GM23248 (cell line): ENCODE results near the gene MTFMT.

Experiments used
- EZH2 ChIP-seq: fragments of 200-600 bp; sonication (generic); IDR thresholded peaks from 2 replicates; pipeline ENCODE4 v1.6.1; 2018; ENCODE audit warnings: antibody characterized with exemption, mild to moderate bottlenecking; ENCODE audit not compliant: insufficient read depth, poor library complexity, severe bottlenecking
- EZH2phosphoT487 ChIP-seq: fragments of 200-600 bp; sonication (generic); IDR thresholded peaks from 2 replicates; pipeline ENCODE4 v1.6.1; 2018; ENCODE audit warnings: antibody characterized with exemption, moderate library complexity, mild to moderate bottlenecking, low read depth; ENCODE audit not compliant: insufficient read depth

DNA sequence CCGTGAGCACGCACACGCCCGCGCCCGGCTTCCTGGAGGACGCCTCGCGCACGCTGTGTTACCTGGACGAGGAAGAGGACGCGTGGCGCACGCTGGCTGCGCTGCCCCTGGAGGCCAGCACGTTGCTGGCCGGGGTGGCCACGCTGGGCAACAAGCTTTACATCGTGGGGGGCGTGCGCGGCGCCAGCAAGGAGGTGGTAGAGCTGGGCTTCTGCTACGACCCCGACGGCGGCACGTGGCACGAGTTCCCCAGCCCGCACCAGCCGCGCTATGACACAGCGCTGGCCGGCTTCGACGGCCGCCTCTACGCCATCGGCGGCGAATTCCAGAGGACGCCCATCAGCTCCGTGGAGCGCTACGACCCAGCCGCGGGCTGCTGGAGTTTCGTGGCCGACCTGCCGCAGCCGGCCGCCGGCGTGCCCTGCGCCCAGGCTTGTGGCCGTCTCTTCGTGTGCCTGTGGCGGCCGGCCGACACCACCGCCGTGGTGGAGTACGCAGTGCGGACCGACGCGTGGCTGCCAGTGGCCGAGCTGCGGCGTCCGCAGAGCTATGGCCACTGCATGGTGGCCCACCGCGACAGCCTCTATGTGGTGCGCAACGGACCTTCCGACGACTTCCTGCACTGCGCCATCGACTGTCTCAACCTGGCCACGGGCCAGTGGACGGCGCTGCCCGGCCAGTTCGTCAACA is 48.0 kb upstream of the MTFMT start:
- TF ChIP-seq EZH2phosphoT487 = no peak
- no peak for TF ChIP-seq EZH2
